Right lobe of liver (tissue), 6 donors: ENCODE data around the gene UQCR10. TPM values are rescaled to one million over a fixed set of nuclear protein-coding genes. Genes with fewer than 3 reads are reported as not detected.

Experiments
- ATAC-seq, 4 donors: fragments of 200-7000 bp; cut with Tn5 transposase; one replicate each; pipeline ENCODE4 v1.9.1; 2020; ENCODE audit warnings: mild to moderate bottlenecking in 4 of 4, moderate library complexity in 4 of 4
- DNase-seq, 3 donors: peaks; one replicate each; pipeline ENCODE4 v3.0.0-alpha.2; 2020
- H3K27ac ChIP-seq, 3 donors: fragments of 200-600 bp; one replicate each; pipeline ENCODE4 v1.8.0; 2022
- H3K27me3 ChIP-seq, 2 donors: fragments of 200-600 bp; one replicate each; pipeline ENCODE4 v1.8.0; 2022
- H3K36me3 ChIP-seq, 4 donors: fragments of 200-600 bp; sonication (generic) in 1 of 4; one replicate each; pipeline versions ENCODE4 v1.5.1 to v1.8.0; 2017 to 2022; ENCODE audit warnings: control low read depth in 1 of 4
- H3K4me1 ChIP-seq, 4 donors: fragments of 200-600 bp; sonication (generic) in 1 of 4; one replicate each; pipeline versions ENCODE4 v1.5.1 to v1.8.0; 2017 to 2022; ENCODE audit warnings: control low read depth in 1 of 4
- H3K4me3 ChIP-seq, 3 donors: fragments of 200-600 bp; one replicate each; pipeline ENCODE4 v1.8.0; 2022
- H3K9me3 ChIP-seq, 4 donors: fragments of 200-600 bp; sonication (generic) in 1 of 4; one replicate each; pipeline versions ENCODE4 v1.5.1 to v1.8.0; 2017 to 2022; ENCODE audit warnings: control low read depth in 1 of 4
- POLR2A ChIP-seq: fragments of 450-650 bp; IDR thresholded peaks from one replicate; pipeline ENCODE4 v1.6.1; 2017; ENCODE audit warnings: antibody characterized with exemption, mild to moderate bottlenecking
- WGBS: methylation state at CpG from one replicate; pipeline ENCODE4 v1.1.6; 2018; ENCODE audit warnings: low coverage, low lambda C conversion rate; ENCODE audit not compliant: insufficient coverage; ENCODE audit errors: missing lambda C conversion rate; 5-methylcytosine and 5-hydroxymethylcytosine counted together
- intact Hi-C, 2 donors: fragments of 100-400 bp; cut with DNase I; formaldehyde crosslinking; loops; one replicate each; pipeline versions ENCODE4 v1.11.2 to v1.14.1; 2022
- total RNA-seq, 6 experiments: library from RNA; depleted of rRNA in 2 of 6; stranded (reverse); fragments of >200 nt in 2 of 6; fragmentation: NEBNext Ultra II Directional in 3 of 6; extraction: Animal tissue kit (Norgen Biotek cat#: 25700) in 3 of 6; gene quantifications; one replicate each; pipeline versions ENCODE4 v1.1.0 to v1.2.4, GENCODE V29; 2016 to 2023
- TF ChIP-seq, protein P1 (sequence below), 4 donors: fragments of 200-600 bp in 3 of 4; fragments of 450-650 bp in 1 of 4; IDR thresholded peaks; one replicate each; pipeline versions ENCODE4 v1.5.1 to v1.8.0; 2016 to 2022; ENCODE audit warnings: antibody characterized with exemption in 4 of 4, mild to moderate bottlenecking in 2 of 4
- donor health status: DM: no; HTN: yes; CAD: no.
- donor health status: DM: no; HTN: no; CAD: no.
- donor health status: DM: no; HTN: no; CAD: no.
- donor health status: DM: no; HTN: yes; CAD: no.
- donor health status: DM: no; HTN: yes; CAD: no.

UQCR10 gene
- total RNA-seq, 6 experiments from 2014 or later = 57.4 to 71.6 (median 64.0) TPM

DNA sequence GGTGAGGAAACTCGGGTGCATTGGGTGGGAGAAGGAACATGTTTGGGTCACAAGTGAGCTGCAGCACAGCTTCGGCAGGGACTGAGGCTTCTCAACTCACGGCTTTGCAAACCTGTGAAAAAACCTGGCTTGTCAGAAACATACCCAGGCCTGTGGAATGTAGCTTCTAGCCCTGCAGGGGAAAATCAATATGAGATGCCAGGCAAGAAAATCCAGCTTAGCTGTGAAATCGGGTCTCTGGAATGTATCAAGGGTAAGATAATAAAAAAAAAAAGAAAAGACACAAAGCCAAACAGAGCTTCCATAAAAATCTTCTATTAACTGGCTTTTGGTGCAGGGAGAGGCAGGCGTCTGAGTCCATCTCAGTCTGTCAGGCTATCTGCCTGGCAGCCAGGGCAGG is 28.5 kb downstream of the UQCR10 start:
- Histone ChIP-seq H3K27ac (no peak overlapping the region), H3K4me1 (peaks cover 0 to 51% (median 16%) of the 10 kb centered on the region in 4 donors), H3K9me3 (no peaks in the 10 kb centered on the region), H3K27me3 (no peaks in the 10 kb centered on the region), H3K4me3 (no peak overlapping the region), H3K36me3 (peaks cover 0 to 39% (median 12%) of the 10 kb centered on the region in 4 donors)
- 61% methylated on average over 3 of the region's 5 CpGs for WGBS
- ATAC-seq (no peak), DNase-seq (no peak)
- intact Hi-C loops = no loop called here
- TF ChIP-seq POLR2A = no peak
- TF ChIP-seq, protein P1, sequence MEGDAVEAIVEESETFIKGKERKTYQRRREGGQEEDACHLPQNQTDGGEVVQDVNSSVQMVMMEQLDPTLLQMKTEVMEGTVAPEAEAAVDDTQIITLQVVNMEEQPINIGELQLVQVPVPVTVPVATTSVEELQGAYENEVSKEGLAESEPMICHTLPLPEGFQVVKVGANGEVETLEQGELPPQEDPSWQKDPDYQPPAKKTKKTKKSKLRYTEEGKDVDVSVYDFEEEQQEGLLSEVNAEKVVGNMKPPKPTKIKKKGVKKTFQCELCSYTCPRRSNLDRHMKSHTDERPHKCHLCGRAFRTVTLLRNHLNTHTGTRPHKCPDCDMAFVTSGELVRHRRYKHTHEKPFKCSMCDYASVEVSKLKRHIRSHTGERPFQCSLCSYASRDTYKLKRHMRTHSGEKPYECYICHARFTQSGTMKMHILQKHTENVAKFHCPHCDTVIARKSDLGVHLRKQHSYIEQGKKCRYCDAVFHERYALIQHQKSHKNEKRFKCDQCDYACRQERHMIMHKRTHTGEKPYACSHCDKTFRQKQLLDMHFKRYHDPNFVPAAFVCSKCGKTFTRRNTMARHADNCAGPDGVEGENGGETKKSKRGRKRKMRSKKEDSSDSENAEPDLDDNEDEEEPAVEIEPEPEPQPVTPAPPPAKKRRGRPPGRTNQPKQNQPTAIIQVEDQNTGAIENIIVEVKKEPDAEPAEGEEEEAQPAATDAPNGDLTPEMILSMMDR (IDR thresholded peaks at IDR 0.05) = no peak

DNA sequence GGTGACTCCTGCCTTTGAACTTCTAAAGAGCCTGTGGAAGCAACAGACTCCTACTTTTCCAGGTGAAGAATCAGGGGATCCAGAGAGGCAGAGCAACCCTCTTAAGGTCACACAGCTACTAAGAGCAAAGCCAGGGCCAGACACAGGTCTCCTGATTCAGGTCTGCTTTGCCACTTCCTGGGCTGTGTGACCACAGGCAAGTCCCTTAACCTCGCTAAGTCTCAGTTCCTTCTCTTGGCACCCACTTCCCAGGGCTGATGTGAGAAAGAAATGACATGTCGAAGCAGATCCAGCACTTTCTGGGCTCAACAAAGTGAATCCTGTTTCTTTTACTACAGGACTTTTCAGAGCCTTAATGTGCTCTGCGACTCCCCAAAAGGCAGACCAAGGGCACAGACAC is 30.2 kb downstream of the UQCR10 start:
- no peak overlapping the region for H3K4me3 ChIP-seq
- WGBS = 57% methylated on average over 1 of the region's 3 CpGs
- no peaks in the 10 kb centered on the region for H3K9me3 ChIP-seq
- H3K4me1 ChIP-seq = peaks cover 0 to 51% (median 16%) of the 10 kb centered on the region in 4 donors
- intact Hi-C loops = no loop called here
- H3K36me3 ChIP-seq = peaks cover 0 to 40% (median 7%) of the 10 kb centered on the region in 4 donors
- TF ChIP-seq POLR2A = no peak
- TF ChIP-seq, protein P1 (IDR thresholded peaks at IDR 0.05) = no peak
- DNase-seq (no peak), ATAC-seq (no peak)
- H3K27me3 ChIP-seq = no peaks in the 10 kb centered on the region
- H3K27ac ChIP-seq = peak overlapping the region in 1 of 3 donors; percentile 83

DNA sequence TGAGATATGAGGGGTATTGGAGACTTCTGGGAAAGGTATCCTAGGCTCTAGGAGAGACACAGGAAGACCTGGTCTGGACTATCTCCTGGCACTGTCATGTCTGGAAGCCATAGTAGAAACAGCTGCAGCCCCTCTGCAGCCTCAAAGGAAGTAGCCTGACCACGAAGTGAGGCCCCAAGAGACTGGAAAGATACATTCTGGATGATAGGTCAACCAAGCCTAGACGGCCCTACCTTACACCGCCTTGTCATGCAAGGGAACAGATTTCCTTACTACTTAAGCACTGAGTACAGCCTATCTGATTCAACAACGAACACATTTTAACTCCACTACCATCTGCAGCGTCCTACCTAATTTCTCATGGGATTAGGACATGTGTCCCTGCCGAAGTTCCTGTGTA is 31.1 kb downstream of the UQCR10 start:
- H3K4me1 ChIP-seq = peaks cover 0 to 51% (median 16%) of the 10 kb centered on the region in 4 donors
- WGBS = 79% methylated on average over 5 of the region's 6 CpGs
- H3K36me3 ChIP-seq = peaks cover 0 to 39% (median 3%) of the 10 kb centered on the region in 4 donors
- H3K9me3 ChIP-seq = no peaks in the 10 kb centered on the region
- intact Hi-C loops = no loop called here
- DNase-seq (no peak), ATAC-seq (no peak)
- TF ChIP-seq POLR2A = no peak
- TF ChIP-seq, protein P1 (IDR thresholded peaks at IDR 0.05) = no peak
- H3K4me3 ChIP-seq = no peak overlapping the region
- no peaks in the 10 kb centered on the region for H3K27me3 ChIP-seq
- H3K27ac ChIP-seq = peak overlapping the region; percentile 10 to 83 (median 52)

DNA sequence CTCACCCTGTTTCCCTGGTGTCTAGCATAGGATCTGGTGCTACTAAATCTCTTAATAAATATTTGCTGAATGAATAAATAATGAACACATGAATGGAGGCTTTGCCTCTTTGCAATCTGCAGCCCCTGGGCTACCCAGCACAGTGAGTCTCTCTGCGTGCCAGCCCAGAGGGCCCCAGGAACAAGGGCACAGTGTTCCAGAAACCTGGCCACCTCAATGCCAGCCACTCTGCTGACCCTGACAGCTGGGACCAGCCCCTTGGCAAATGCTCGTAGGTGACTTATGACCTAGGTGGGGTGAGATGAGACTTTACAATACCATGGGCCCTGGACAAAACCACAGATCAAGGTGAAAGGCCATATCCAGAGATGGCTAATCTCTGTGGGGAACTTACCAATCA is 31.6 kb downstream of the UQCR10 start:
- peak; percentile 66 to 84 (median 81) for ATAC-seq
- TF ChIP-seq POLR2A = no peak
- TF ChIP-seq, protein P1 (IDR thresholded peaks at IDR 0.05) = no peak
- peak overlapping the region; percentile 52 to 83 (median 65) for H3K27ac ChIP-seq
- peak; percentile 61 to 93 (median 90) for DNase-seq
- no peaks in the 10 kb centered on the region for H3K27me3 ChIP-seq
- H3K4me1 ChIP-seq = peaks cover 0 to 51% (median 16%) of the 10 kb centered on the region in 4 donors
- intact Hi-C loops = no loop called here
- H3K36me3 ChIP-seq = peaks cover 0 to 40% (median 3%) of the 10 kb centered on the region in 4 donors
- no peaks in the 10 kb centered on the region for H3K9me3 ChIP-seq
- no CpG with 5 or more reads among the region's 2 CpGs for WGBS
- no peak overlapping the region for H3K4me3 ChIP-seq
